ENCODE measurements around the gene NOM1. TPM values are rescaled to one million over a fixed set of nuclear protein-coding genes. Genes with fewer than 3 reads are reported as not detected.
A peak's percentile ranks its signal among the peaks of the same experiment; 100 is the strongest.

NOM1 gene
- polyA plus RNA-seq, 1 experiment: 10.4 TPM

DNA sequence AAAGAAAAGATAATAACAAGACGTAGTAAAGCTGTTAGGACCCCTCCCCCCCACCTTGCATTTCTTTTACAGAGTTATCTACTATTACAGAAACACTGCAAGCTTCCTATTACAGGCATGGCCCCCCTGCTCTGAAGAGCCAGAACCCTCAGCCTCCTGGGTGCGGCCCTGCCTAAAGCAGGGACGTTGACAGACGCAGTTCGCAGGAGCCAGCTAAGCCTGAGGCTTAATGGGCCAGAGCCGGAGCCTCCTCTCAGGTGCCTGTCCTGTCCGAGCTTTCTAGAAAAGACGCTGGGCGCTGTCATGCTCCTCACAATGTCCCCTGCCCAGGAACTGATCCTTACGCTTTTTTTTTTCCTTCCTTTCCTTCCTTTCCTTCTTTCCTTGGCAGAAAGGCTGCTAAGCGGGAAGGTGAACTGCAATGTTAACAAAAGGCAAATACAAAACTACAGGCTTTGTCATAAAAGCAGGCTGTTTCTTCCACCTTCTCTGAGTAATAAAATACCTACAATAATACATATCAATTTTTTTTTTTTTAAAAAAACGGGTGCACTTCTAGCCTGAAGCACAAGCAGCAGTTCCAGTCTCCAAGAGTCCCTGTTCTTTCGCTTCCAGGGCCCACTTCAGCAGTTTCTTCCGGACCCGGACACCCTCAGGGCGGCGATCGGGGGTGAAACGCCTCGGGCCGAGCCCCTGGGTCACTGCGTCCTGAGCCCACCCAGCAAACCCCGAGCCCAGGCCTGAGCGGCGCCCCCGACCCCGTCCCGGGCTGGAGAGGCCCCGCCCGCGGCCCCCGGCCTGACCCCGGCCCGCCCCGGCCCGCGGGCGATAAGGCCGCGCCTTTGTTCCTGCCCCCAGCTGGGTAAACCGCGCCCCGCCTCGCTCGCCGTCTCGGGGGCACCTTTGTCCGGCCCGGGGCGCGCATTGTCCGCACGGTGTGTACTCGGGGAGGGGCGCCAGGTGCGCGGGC is 49.8 kb downstream of the NOM1 start:
- TF ChIP-seq, protein P1, sequence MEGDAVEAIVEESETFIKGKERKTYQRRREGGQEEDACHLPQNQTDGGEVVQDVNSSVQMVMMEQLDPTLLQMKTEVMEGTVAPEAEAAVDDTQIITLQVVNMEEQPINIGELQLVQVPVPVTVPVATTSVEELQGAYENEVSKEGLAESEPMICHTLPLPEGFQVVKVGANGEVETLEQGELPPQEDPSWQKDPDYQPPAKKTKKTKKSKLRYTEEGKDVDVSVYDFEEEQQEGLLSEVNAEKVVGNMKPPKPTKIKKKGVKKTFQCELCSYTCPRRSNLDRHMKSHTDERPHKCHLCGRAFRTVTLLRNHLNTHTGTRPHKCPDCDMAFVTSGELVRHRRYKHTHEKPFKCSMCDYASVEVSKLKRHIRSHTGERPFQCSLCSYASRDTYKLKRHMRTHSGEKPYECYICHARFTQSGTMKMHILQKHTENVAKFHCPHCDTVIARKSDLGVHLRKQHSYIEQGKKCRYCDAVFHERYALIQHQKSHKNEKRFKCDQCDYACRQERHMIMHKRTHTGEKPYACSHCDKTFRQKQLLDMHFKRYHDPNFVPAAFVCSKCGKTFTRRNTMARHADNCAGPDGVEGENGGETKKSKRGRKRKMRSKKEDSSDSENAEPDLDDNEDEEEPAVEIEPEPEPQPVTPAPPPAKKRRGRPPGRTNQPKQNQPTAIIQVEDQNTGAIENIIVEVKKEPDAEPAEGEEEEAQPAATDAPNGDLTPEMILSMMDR (IDR thresholded peaks at IDR 0.05; ENCODE audit: low read depth, low read length): no peak
- Histone ChIP-seq H3K27me3 (ENCODE audit: control insufficient read depth, insufficient read depth, low read length) (peaks cover 62% of the 10 kb centered on the region), H3K4me3 (ENCODE audit: low read depth, low read length) (peak overlapping the region; percentile 25; the same call in 1 of the 2 replicates), H3K9me3 (ENCODE audit: control insufficient read depth, insufficient read depth, low read length) (peaks cover 5% of the 10 kb centered on the region; the same call in 1 of the 2 replicates), H3K27ac (ENCODE audit: low read depth, low read length) (no peak overlapping the region)
- DNase-seq (ENCODE audit: low read depth, low spot score): no peak
- ChIA-PET CTCF (no interaction called here), POLR2A (no interaction called here)

DNA sequence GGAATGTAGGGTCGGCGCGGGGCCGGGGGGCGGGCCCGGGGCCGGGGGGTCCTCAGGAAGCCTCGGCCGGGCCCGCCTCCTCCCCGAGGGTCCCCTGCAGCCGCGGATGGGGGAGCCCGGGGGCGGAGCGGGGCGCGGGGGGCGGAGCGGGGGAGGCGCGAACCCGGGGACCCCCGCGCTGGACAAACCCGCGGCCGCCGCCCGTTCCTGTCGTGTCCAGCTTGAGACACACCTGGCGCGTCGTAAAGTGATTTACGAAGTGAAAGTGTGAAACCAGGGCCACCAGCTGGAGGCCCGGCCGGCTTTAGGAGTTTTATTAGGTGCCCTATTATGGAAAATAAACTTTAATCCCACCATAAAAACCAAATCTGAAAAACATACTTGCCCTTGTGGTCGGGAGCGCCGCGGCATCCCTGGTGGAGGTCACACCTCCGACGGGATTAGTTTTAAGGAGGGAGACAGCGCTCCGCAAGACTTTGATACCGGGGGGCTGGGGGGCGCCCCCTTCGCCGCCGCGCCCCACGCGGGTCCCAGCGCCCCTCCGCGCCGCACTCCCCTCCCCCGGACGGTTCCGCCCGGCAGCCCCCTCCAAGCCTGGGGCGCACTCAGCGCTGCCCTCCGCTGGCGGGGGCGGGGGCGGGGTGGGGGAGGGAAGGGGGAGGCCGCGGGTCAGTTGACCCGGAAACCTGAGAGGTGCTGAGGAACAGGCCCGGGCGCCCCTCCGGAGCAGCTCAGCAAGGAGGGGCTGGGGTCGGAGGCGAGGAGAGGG is 50.6 kb downstream of the NOM1 start:
- peak overlapping the region; percentile 27 for H3K4me3 ChIP-seq (ENCODE audit: low read depth, low read length)
- DNase-seq (ENCODE audit: low read depth, low spot score): no peak
- POLR2A ChIA-PET: no interaction called here
- CTCF ChIA-PET: no interaction called here
- peaks cover 71% of the 10 kb centered on the region for H3K27me3 ChIP-seq (ENCODE audit: control insufficient read depth, insufficient read depth, low read length)
- peaks cover 12% of the 10 kb centered on the region for H3K9me3 ChIP-seq (ENCODE audit: control insufficient read depth, insufficient read depth, low read length)
- TF ChIP-seq, protein P1 (IDR thresholded peaks at IDR 0.05; ENCODE audit: low read depth, low read length): no peak
- H3K27ac ChIP-seq (ENCODE audit: low read depth, low read length): no peak overlapping the region

DNA sequence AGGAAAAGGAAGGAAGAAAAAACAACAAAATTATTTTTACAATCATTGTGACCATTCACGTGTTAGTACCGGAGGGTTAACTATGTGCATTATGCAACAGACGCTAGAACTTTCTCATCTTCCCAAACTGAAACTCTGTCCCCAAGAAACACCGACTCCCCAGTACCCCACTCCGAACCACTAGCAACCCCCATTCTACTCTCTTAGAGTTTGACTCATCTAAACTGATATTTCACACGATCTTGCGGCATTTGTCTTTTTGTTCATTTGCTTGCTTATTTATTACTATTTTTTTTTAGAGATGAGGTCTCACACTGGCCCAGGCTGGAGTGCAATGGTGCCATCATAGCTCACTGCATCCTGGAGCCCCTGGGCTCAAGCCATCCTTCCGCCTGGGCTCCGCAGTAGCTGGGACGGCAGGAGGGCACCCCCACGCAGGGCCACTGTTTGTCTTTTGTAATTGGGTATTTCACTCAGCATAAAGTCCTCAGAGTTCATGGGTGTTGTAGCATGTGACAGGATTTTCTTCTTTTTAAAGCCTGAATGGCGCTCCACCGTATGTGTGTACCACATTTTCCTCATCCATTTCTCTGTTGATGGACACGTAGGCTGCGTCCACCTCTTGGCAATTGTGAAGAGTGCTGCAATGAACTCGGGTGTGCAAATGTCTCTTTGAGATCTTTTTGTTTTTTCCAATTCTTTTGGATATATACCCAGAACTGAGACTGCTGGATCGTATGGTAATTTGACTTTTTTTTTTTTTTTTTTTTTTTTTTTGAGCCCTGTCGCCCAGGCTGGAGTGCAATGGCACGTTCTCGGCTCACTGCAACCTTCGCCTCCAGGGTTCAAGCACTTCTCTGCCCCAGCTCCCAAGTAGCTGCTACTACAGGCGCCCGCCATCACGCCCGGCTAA is 51.5 kb downstream of the NOM1 start:
- POLR2A ChIA-PET: no interaction called here

DNA sequence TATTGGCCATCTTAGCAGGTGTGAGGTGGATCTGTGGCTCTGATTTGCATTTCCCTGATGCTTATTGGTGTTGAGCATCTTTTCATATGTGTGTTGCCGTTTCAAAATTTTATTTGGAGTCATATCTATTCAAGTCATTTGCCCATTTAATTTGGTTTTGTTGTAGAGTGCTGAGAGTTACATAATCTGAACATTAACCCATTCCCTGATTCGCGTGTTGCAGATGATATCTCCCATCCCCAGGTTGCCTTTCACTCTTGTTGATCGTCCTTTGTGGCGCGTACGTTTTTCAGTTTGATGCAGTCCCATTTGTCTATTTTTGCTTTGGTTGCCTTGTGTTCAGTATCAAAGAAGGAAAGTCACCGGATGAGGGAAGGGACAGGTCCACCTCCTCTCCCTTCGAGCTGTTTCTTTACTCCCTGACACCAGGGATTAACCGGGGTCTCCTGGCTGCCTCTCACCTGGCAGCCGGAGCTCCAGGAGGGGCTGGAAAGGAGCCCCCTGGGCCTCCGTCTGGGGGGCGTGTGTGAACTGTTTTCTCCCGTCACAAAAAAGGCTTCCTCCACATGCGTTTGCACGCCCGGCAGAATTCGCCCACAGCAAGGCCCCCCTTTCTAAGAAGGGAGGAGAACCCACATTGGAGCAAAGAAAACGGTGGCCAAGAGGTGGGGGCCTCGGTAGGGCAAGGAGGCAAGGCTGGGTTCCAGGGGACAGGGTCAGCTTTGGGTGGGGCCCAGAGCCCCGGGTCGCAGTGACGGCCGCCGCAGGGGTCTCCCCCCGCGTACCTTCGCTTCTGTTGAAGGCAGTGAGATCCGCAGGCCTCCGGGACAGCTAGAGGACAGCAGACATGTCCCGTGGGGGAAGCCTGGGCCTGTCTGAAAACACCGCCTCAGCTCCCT is 52.7 kb downstream of the NOM1 start:
- CTCF ChIA-PET: no interaction called here
- no peak for DNase-seq (ENCODE audit: low read depth, low spot score)
- TF ChIP-seq, protein P1 (IDR thresholded peaks at IDR 0.05; ENCODE audit: low read depth, low read length): no peak
- Histone ChIP-seq H3K4me3 (ENCODE audit: low read depth, low read length) (no peak overlapping the region), H3K9me3 (ENCODE audit: control insufficient read depth, insufficient read depth, low read length) (peaks cover 16% of the 10 kb centered on the region), H3K27ac (ENCODE audit: low read depth, low read length) (no peak overlapping the region), H3K27me3 (ENCODE audit: control insufficient read depth, insufficient read depth, low read length) (peaks cover 86% of the 10 kb centered on the region)
- POLR2A ChIA-PET: no interaction called here

More for the DNA sequence above, 51.5 kb downstream of the NOM1 start:
- H3K4me3 ChIP-seq (ENCODE audit: low read depth, low read length): 0 out of 2 replicates have a peak overlapping the region, but pooled peaks have one; percentile 4
- peaks cover 16% of the 10 kb centered on the region for H3K9me3 ChIP-seq (ENCODE audit: control insufficient read depth, insufficient read depth, low read length)
- TF ChIP-seq, protein P1 (IDR thresholded peaks at IDR 0.05; ENCODE audit: low read depth, low read length): no peak
- peaks cover 75% of the 10 kb centered on the region for H3K27me3 ChIP-seq (ENCODE audit: control insufficient read depth, insufficient read depth, low read length)
- DNase-seq (ENCODE audit: low read depth, low spot score): no peak
- H3K27ac ChIP-seq (ENCODE audit: low read depth, low read length): no peak overlapping the region
- CTCF ChIA-PET: no interaction called here
